ENCODE measurements around the gene DCDC1.

The DCDC1 gene

DNA sequence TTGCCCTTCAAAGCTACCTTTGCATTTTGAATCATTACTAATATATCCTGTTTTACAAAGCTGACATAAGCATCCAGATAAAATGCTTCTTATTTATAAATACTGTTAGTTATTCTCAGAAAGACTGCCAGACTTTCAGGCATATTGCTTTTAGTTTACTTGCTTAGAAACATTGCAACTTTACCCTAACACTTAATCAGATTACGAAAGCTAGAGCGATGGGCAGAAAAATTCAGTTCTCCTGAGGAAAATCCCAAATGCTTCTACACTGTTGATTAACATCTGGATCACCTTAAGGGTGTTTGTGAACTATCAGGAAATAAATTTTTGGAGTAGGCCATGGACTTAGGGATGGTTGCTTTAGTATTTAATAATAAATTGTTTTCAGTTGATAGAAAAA, 493.7 kb downstream of the DCDC1 start:
- TF ChIP-seq CEBPB (IDR thresholded peaks at IDR 0.05), result no peak
- TF ChIP-seq YY1 (IDR thresholded peaks at IDR 0.05; ENCODE audit: low read depth), result no peak
- no peak for TF ChIP-seq CREB1 (IDR thresholded peaks at IDR 0.05; ENCODE audit: low read depth)
- TF ChIP-seq, protein P1, sequence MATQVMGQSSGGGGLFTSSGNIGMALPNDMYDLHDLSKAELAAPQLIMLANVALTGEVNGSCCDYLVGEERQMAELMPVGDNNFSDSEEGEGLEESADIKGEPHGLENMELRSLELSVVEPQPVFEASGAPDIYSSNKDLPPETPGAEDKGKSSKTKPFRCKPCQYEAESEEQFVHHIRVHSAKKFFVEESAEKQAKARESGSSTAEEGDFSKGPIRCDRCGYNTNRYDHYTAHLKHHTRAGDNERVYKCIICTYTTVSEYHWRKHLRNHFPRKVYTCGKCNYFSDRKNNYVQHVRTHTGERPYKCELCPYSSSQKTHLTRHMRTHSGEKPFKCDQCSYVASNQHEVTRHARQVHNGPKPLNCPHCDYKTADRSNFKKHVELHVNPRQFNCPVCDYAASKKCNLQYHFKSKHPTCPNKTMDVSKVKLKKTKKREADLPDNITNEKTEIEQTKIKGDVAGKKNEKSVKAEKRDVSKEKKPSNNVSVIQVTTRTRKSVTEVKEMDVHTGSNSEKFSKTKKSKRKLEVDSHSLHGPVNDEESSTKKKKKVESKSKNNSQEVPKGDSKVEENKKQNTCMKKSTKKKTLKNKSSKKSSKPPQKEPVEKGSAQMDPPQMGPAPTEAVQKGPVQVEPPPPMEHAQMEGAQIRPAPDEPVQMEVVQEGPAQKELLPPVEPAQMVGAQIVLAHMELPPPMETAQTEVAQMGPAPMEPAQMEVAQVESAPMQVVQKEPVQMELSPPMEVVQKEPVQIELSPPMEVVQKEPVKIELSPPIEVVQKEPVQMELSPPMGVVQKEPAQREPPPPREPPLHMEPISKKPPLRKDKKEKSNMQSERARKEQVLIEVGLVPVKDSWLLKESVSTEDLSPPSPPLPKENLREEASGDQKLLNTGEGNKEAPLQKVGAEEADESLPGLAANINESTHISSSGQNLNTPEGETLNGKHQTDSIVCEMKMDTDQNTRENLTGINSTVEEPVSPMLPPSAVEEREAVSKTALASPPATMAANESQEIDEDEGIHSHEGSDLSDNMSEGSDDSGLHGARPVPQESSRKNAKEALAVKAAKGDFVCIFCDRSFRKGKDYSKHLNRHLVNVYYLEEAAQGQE (IDR thresholded peaks at IDR 0.05; ENCODE audit: low read depth), result no peak
- TF ChIP-seq, protein P2, sequence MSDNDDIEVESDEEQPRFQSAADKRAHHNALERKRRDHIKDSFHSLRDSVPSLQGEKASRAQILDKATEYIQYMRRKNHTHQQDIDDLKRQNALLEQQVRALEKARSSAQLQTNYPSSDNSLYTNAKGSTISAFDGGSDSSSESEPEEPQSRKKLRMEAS (IDR thresholded peaks at IDR 0.05), result no peak
- no peak for TF ChIP-seq ZBTB7A (IDR thresholded peaks at IDR 0.05; ENCODE audit: low read depth)
- no peak for TF ChIP-seq TEAD4 (IDR thresholded peaks at IDR 0.05)
- TF ChIP-seq FOXM1 (IDR thresholded peaks at IDR 0.05; ENCODE audit: borderline replicate concordance, low read depth), result no peak
- TF ChIP-seq EGR1 (IDR thresholded peaks at IDR 0.05), result no peak
- no peak for TF ChIP-seq NFIC (IDR thresholded peaks at IDR 0.05)
- no peak for TF ChIP-seq TAF1 (IDR thresholded peaks at IDR 0.05; ENCODE audit: low read depth)
- TF ChIP-seq, protein P3, sequence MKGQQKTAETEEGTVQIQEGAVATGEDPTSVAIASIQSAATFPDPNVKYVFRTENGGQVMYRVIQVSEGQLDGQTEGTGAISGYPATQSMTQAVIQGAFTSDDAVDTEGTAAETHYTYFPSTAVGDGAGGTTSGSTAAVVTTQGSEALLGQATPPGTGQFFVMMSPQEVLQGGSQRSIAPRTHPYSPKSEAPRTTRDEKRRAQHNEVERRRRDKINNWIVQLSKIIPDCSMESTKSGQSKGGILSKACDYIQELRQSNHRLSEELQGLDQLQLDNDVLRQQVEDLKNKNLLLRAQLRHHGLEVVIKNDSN (IDR thresholded peaks at IDR 0.05), result no peak
- TF ChIP-seq TCF12 (IDR thresholded peaks at IDR 0.05; ENCODE audit: low read depth), result no peak
- no peak for TF ChIP-seq EP300 (IDR thresholded peaks at IDR 0.05; ENCODE audit: borderline replicate concordance)
- no peak for TF ChIP-seq RAD21 (IDR thresholded peaks at IDR 0.05; ENCODE audit: low read depth)

DNA sequence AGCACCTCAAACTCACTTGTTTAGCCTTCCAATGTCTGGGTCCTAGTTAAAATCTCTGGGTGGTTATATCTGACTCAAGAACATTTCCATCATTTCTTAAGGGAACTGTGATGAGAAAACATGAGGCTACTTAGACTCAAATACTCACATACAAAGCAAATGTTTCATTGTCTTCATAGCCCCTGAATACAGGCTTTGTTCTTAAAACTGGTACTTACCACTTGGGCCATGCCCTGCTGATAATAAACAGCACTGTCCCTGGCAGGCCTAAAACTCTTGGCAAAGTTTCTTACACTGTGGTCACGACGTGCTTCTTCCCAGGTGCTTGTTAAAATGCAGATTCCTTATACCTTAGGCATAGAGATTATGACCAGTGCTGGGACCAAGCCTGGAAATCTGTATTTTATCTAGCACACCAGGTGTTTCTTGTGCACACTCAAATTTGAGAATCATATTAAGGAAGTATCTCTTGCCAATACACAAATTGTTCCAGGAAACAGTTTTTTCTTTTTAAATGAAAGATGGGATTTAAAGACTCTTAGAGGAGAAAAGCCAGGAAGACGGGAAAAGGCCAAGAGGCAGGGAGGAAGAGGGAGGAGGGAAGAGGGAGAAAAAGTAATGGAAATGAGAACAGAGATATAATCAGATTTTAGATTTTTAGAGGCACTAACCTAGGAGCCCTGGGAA, 495.5 kb downstream of the DCDC1 start:
- TF ChIP-seq TCF12 (IDR thresholded peaks at IDR 0.05; ENCODE audit: low read depth), result no peak

DNA sequence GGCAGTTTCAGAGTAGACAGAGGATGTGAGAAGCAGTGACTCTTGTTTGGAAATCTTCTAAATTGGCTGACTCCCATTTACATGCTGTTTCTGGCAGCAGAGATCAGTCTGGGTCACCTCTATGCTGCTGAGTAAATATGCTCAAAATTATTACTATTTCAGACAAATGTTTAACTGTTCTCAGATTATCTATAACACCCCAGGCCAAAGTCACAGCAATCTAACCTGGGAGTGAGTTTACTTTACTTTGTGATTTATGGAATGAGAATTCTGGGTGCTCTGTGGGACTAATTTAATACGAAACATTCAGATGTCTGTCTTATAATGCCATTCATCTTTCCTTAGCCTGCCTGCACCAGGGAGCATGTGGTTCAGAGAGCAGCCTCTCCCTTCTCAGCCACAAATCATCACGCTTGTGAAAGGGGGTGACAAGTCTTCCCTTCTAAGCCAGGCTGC, 500.9 kb downstream of the DCDC1 start:
- TF ChIP-seq, protein P1 (IDR thresholded peaks at IDR 0.05; ENCODE audit: low read depth), result no peak
- TF ChIP-seq FOXM1 (IDR thresholded peaks at IDR 0.05; ENCODE audit: borderline replicate concordance, low read depth), result no peak
- TF ChIP-seq, protein P2 (IDR thresholded peaks at IDR 0.05), result no peak
- TF ChIP-seq, protein P3 (IDR thresholded peaks at IDR 0.05), result no peak
- TF ChIP-seq NFIC (IDR thresholded peaks at IDR 0.05), result no peak
- no peak for TF ChIP-seq EP300 (IDR thresholded peaks at IDR 0.05; ENCODE audit: borderline replicate concordance)
- TF ChIP-seq EGR1 (IDR thresholded peaks at IDR 0.05), result no peak
- no peak for TF ChIP-seq CREB1 (IDR thresholded peaks at IDR 0.05; ENCODE audit: low read depth)
- TF ChIP-seq YY1 (IDR thresholded peaks at IDR 0.05; ENCODE audit: low read depth), result no peak
- TF ChIP-seq ZBTB7A (IDR thresholded peaks at IDR 0.05; ENCODE audit: low read depth), result no peak
- TF ChIP-seq CEBPB (IDR thresholded peaks at IDR 0.05), result no peak
- no peak for TF ChIP-seq TEAD4 (IDR thresholded peaks at IDR 0.05)
- no peak for TF ChIP-seq TAF1 (IDR thresholded peaks at IDR 0.05; ENCODE audit: low read depth)
- TF ChIP-seq TCF12 (IDR thresholded peaks at IDR 0.05; ENCODE audit: low read depth), result no peak
- TF ChIP-seq RAD21 (IDR thresholded peaks at IDR 0.05; ENCODE audit: low read depth), result no peak

DNA sequence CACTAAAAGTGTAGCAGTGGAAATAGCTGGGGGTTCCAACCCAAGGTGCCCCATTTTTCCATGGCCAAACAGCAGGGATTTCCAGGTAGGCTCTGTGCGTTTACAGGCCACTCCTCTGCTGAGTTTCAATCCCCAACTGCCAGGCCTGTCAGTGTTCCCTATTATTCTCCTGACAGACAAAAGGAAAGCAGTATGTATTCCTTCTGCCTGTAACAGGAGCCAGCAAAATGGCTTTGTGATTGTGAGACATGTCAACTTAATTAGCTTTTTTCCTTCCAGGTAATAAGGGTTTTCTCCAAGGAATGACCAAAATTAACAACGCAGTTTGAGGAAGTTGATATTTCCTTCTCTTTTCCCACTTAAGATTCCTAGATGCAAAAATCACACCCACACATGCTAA, 506.3 kb downstream of the DCDC1 start:
- no peak for TF ChIP-seq EGR1 (IDR thresholded peaks at IDR 0.05)
- TF ChIP-seq RAD21 (IDR thresholded peaks at IDR 0.05; ENCODE audit: low read depth), result no peak
- TF ChIP-seq, protein P3 (IDR thresholded peaks at IDR 0.05), result no peak
- no peak for TF ChIP-seq TAF1 (IDR thresholded peaks at IDR 0.05; ENCODE audit: low read depth)
- TF ChIP-seq FOXM1 (IDR thresholded peaks at IDR 0.05; ENCODE audit: borderline replicate concordance, low read depth), result no peak
- TF ChIP-seq TCF12 (IDR thresholded peaks at IDR 0.05; ENCODE audit: low read depth), result no peak

DNA sequence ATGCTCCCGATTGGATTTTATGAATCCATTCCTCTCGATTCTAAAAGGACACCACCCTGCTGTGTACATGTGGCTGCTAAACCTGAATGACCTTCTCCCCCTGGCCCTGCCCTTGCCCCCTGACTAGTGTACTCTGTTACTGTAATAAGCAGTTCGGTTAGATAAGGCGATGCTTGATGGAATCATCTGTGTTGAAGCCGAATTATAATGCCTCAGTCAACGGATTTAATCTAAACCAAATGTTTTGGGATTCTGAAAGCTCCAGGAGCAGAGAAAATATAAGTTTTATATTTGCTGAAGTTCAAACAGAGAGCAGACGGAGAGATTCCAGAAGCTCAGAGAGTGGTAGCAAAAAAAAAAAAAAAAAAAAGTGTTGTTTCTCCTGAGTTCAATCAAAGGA, 508.0 kb downstream of the DCDC1 start:
- TF ChIP-seq ZBTB7A (IDR thresholded peaks at IDR 0.05; ENCODE audit: low read depth) (no peak), YY1 (IDR thresholded peaks at IDR 0.05; ENCODE audit: low read depth) (no peak), RAD21 (IDR thresholded peaks at IDR 0.05; ENCODE audit: low read depth) (no peak), CREB1 (IDR thresholded peaks at IDR 0.05; ENCODE audit: low read depth) (no peak), TEAD4 (IDR thresholded peaks at IDR 0.05) (no peak), NFIC (IDR thresholded peaks at IDR 0.05) (no peak), TCF12 (IDR thresholded peaks at IDR 0.05; ENCODE audit: low read depth) (no peak)
- TF ChIP-seq, protein P3 (IDR thresholded peaks at IDR 0.05), result no peak
- TF ChIP-seq, protein P2 (IDR thresholded peaks at IDR 0.05), result no peak
- TF ChIP-seq, protein P1 (IDR thresholded peaks at IDR 0.05; ENCODE audit: low read depth), result no peak

Measured in Ishikawa (cell line).